8988T (cell line): Measurements from ENCODE around the gene P2RX3.
A peak's percentile ranks its signal among the peaks of the same experiment; 100 is the strongest.

Experiments
- DNase-seq: peaks from one replicate; pipeline ENCODE4 v3.0.0; 2011

P2RX3 gene

DNA sequence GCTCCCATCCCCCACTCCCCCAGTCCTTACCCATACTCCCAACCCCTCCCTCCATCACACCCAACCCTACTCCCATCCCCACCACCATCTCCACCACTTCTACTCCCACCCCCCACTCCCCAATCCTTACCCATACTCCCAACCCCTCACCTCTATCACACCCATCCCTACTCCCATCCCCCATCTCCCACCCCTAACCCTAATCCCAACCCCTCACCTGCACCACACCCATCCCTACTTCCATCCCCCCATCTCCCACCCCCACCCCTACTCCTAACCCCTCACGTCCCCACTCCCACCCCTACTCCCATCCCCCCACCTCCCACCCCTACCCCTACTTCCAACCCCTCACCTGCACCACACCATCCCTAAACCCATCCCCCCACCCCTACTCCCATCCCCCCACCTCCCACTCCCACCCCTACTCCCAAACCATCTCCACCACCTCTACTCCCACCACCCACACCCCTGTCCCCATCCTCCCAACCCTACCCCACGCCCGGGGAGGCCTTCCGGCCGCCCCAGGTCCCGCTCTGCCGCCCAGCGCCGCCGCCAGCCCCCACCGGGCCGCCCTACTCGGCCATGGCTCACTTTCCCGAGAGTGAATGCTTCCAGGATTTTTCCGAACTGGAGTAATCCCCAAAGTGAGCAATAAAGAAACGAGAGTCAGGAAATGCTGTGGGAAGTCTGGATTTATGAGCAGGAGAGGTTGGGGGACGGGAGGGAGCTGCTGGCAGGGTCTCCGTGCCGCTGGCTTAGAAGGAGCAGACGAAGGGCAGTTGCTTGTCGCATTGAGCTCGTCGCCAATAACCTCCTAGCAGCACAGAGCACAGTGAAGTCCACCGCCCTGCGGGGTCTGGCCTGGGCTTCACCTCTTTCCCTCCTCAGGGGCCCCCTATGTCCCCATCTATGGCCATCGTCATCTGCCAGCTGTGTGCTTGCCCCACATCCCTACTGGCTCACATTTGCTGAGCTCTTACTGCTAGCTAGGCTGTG lies 38.2 kb downstream of the P2RX3 start:
- DNase-seq, result no peak

DNA sequence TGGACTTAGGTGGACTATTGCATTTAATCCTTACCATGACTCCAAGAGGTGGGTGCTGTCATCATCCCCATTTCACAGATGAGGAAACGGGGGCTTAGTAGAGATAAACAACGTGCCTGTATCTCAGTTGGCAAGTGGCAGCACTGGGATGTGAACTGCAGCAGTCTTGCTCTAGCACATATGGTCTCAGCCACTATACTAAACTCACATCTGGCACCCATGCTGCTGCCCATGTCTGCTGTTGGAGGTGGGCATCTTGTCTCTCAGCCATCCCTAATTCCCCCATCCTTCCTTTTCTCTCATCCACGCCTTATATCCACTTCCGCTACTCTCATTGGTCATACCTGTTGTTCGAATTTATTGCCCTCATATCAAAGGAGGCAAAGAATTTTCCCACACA lies 39.0 kb downstream of the P2RX3 start:
- DNase-seq, result no peak

DNA sequence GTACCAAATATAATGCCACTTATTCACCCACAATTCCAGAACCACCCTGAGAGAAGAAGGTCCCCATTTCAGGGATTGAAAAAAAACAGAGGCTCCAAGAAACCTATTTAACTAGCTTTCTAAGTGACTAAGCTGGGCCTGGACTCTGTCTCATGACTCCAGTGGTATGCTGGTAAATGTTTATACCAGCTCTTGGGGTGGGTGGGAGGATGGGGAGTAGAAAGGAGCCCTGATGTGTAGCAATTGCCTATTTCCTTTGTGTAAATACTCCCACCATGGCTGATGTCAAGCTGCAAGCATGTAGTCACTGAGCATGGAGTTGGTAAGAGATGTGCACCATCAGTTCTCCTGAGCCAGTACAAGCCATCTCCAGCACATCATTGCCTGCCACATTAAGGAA lies 40.0 kb downstream of the P2RX3 start:
- no peak for DNase-seq

DNA sequence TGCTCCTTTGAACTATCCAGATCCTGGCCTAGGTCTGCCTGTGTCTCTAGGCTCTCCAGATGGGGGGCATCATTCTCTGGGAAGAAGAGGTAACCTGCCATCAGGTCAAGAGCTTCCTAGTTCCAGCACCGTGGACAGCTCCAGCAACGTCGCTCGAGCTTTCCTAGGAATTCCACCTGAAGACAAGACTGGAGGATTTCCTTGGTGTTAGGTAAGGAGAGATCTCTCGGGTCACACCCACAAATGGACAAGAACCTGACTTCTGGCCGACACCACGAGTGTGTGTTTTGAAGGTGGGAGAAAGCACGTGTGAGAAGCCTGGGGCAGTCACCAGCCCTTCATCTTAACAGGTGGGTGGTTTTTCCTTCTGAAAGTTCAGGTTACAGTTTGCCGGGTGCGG lies 41.6 kb downstream of the P2RX3 start:
- no peak for DNase-seq

DNA sequence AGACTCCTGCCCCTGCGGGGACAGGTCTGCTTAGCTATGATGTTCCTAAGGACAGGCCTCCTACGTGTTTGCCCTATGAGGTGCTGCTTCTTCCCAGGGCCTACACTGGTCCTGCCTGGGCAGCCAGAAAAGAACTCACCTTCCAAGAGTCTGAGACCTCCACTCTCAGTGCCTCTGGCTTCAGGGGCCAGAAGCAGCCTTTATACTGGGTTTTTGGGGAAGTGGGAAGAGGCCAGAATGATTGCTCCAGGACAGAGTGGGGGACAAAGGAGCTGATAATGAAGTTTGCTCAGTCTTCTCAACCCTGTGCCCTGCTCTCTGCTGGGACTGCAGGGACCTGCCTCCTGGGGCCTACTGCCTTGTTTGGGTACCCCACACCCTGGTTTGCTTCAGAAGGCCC lies 42.8 kb downstream of the P2RX3 start, which contains the start of gene PRG3:
Gene PRG3 (minus strand): TSS at position 176 of the 400 bp plus-strand sequence. CDS start 442 bp downstream, outside the sequence.
- no peak for DNase-seq

DNA sequence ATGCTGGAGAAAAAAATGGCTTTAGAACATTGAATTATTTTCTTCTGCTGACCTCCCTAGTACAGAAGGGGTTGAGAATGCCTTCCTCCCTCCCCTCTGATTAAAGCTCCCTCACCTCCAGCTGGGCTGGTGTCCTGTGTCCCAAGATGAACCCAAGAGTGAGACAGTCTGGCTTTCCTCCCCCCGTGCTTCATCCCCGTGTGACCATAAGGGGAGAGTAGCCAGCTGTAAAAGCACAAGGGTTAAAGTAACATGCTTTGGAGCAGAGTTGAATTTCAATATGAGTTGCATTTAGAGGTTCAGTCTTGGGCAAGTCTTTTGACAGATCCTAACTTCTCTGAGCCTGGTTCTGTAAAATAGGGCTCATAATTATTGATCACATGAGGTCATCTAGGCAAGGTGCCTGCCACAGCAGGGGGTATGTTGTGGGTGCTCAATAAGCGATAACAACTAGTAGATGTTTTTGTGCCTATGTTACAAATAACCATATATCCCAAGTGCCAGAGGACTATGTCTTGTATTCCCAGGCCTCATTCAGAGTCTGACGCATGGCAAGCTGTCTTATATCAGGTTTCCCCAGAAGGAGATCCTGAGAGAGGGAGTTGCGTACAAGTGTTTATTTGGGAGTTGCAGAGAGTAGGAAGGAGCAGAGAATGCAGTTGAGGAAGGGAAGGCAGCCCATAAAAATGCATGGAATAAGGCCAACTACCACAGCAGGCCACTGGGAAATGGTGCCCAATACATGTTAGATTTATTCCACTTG lies 48.2 kb downstream of the P2RX3 start:
- no peak for DNase-seq

DNA sequence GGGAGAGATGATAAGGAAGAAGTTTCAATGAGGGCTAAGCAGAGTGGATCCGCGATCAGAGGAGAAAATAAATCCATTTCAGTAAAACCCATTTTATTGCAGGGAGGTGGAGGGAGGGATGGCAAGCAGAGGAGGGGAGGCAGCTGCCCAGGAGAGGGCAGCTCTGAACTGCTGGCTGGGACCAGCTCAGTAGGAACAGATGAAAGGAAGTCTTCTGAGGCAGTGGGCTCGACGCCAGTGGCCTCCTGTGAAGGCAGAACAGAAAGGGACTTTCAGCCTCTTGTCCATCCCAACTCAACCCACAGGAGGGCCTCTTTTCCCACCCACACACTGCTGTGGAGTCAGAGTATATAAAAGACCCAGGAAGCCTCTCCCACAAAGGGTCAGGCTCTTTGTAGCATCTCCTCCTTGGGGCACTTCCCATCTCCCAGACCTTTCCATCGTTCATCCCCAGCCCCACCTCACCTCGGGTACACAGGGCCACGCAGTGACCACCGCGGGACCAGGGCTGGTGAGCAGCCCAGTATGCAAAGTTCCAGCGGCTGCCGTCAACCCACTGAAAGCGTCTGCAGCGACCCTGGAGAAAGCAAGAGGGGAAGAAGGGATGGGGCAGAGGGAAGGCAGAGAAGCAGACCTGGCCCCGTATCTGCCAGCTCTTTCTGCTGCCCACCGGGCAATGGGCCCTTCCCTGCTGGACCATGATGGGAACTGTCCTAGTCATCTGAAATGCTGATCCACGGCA lies 49.3 kb downstream of the P2RX3 start:
- no peak for DNase-seq

DNA sequence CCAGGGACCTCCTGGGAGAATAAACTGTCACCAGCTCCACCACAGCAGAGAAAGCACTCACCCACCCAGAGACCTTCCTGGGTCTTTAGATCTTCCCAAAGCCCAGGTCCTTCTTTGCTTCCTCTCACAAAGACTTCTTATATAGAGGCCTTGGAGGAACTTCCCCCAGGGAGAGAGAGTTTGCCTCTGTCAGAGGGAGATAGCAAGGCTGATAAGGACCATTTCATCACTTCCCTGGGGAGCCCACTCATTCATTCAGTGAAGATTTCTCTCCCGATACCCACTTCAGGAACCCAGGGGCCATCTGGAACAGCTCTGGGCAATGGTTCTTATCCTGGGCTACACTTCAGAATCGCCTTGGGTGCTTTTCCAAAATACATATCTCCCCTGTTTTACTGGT lies 52.4 kb downstream of the P2RX3 start, which contains the start of gene PRG2:
Gene PRG2 (minus strand): TSS at position 116 of the 400 bp plus-strand sequence. CDS start 706 bp downstream, outside the sequence.
- DNase-seq, result no peak

DNA sequence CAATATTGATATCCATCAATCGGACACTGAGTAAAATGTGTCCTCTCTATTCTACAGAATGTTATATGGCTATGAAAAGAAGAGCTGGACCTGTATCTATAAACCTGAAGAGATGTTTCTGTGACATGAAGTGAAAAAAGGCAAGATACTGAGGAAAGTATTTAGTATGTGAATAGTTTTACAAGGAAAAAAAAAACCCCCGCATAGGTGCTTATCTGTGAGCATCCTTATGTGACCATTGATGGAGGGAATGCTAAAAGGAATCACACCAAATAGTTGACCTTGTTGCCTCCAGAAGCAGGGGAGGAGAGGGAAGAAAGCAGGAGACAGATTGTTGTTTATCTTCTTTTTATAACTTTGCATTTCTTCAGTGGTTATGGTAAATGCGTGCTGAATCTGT lies 53.0 kb downstream of the P2RX3 start:
- DNase-seq, result no peak

DNA sequence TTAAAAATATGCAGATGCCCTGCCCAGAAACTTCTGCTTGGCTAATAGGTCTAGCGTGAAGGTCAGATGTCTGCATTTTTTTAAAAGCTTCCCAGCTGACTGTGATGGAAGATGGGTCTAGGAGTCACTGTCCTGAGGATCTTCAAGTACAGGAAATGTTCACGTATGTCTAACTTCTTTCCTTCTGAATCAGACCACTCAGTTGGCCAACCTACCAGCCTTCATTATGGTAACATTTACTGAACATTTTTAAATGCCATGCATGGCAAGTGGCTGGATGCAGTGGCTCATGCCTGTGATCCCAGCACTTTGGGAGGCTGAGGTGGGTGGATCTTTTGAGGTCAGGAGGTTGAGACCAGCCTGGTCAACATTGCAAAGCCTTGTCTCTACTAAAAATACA lies 53.4 kb downstream of the P2RX3 start:
- no peak for DNase-seq

DNA sequence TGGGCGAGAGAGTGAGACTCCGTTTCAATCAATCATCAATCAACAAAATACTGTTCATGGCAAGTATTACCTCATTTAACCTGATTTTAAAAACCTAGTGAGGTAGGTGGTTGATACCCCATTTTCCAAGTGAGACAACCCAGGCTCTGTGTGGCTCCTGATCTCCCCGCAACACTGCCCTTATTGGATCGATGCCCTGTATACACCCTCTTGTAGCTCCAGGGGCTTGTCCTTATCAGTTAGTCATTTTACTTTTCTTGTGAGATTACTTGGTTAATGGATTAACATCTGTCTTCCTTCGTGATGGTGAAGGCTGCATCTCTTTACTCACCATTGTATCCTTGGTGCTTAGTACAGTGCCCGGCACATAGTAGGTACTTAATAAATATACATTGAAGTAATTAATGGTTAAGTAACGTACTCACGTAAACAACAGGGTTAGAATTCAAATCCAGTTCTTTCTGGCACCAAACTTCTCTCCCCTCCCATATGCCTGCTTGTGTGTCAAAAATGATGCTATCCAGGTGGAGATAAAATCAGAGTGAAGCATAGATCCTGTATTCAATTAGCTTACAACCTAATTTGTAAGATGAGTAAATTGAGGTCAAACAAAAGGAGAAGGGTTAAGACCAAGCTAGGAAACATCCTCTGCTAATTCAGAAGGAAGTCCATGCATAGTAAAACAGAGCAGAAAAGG lies 54.1 kb downstream of the P2RX3 start:
- DNase-seq, result no peak

DNA sequence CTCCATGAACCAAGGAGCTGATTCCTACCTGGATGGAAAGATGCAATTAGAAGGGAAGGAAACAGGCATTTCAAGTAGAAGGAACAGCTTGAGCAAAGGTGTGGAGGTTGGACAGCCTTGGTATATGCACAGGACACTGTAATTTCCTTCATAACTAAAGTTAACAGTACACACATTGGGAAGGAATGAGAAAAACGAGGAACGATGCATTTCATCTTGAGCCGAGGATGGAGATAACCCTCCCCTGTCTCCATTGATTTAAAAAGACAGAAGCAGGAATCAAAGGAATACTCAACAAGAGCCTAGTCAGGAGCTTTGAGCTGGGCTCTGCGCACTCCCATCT lies 54.6 kb downstream of the P2RX3 start:
- DNase-seq, result no peak

DNA sequence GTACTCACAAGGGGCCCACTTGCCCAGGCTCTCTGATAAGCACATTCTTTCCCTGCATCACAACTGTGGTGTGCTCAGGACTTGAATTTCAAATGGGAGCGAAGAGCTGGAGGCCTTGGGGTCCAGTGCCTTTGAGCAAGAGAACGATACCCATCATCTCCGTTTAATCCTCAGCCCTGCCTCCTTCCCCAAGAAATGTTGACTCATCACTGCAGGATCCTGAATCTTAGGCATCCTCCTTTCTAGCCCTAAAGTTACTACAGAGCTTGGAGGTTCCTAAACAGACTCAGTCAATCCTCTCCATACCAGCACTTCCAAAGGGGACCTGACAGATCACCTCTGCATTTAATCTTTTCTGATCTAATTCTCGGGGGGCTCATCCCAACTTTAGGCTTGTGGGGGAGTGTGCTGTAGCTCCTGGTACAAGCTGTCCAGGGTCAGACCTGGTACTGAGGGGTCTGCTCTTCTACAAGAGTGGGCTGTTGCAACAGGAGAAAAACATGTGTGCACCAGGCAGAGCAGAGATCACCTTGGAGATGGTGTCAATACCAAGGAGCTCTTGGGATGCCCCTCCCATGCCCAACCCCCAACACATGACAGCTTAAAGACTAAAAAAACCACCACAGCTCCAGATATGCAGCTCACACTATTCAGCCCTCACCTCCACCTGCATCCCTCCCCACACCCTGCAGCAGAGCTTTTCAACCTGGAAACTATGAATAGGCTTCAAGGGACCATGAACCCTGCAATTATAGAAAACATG lies 56.2 kb downstream of the P2RX3 start:
- no peak for DNase-seq

DNA sequence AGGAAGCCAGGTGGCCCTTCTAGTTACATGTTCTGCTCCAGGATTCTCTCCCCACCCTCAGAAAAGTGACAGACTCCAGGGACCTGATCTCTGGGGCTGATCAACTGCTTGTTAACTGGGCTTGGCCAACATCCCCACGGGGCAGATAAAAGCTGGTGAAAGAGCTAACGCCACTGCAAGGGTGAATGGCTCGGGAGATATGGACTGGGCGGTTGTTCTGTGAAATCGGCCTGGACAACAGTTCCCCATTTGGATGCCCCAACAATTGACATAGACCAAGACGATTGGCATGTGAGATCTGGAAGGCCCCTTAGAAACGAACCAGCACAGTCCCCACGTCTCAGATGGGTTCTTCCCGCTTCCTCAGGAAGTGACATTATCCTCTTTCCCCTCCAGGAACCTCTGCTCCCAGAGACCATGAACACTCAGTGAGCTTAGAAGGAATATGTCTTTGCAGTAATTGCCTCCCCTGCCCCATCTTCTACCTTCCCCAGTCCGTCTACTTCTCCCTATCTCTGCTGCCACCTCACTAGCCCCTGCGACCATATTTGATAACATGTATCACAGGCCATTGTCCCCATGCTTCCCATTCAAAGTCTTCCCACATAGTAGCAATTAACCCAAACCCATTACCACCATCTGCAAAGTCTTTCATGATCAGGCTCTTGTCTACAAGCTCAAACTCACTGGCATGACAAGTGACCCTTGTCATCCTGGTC lies 57.9 kb downstream of the P2RX3 start:
- DNase-seq, result no peak

DNA sequence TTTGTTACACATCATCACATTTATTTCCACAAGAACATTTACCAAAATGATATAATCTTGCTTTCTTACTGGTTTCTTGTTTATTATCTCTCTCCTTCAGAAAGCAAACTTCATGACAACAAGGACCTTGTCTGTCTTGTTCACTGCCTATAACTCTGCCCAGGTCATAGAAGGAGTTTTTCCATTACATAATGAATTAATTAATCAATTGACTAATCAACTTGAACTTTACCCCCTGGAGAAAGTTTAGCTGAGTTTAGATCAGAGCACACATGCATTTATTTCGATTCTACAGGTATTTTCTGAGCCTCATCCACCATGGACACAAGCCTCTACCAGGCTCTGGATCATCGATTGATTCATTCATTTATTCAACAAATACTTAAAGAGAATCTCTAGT lies 58.6 kb downstream of the P2RX3 start:
- no peak for DNase-seq

DNA sequence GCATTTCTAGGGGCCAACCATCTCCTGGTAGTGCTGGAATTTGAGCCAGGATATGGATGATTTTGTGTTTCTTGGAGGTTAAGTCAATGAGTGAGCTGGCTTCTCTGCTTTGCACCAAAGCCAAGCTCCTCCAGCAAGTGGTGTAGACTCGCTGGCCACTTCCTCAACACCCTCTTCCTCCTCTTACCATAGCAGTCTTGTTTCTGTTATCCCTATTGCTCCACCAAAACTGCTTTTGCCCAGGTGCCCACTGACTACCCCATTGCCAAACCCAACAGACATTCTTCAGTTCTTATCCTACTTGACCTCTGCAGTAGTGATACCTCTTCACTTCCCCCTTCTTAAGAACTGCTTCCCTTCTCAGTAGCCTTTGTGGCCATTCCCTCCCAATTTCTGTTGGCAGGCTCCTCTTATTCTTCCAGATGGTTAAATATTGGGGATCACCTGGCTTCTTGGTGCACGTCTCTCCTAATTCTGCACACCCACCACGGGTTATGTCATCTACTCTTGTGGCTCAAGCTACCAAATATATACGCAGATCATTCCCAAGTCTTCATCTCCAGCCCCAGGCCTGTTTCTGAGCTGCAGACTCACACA lies 59.3 kb downstream of the P2RX3 start:
- no peak for DNase-seq

DNA sequence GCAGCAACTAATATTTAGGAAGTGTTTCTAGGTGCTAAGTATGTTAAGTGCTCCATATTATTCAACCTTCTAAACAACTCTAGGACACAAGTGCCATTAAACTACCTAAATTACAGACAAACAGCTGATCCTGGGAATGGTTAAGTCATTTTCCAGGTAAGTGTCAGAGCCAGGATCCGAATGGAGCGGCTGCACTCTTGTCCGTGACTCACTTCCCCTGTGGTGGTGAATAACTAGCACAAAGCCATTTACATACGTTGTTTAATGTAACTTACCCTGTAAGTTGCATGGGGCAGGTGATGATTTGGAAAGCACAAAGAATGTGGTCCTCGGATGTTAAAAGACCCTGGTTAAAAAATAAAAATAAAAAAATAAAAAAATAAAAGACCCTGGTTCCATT lies 61.1 kb downstream of the P2RX3 start:
- DNase-seq, result no peak

DNA sequence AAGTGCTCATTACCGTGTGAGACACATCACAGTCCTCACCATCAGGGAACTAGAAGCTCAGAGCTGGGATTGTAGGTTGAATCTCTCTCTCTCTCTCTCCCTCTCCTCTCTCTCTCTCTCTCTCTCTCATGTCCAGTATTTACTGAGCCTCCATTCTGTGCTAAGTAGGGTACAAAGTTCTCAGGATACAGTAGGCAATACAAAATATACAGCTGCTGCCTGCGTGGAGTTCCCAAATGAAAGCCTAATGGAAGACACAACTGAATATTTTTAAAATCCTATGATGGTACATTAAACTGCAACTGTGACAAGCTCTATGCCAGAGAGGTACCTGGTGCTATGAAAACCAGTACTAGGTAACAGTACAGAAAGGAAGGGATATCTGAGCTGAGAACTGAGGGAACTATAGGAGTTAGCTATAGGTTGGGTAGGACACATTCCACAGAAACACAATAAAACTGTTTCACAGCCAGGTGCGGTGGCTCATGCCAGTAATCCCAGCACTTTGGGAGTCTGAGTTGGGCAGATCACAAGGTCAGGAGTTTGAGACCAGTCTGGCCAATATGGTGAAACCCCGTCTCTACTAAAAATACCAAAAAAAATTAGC lies 61.9 kb downstream of the P2RX3 start:
- no peak for DNase-seq

DNA sequence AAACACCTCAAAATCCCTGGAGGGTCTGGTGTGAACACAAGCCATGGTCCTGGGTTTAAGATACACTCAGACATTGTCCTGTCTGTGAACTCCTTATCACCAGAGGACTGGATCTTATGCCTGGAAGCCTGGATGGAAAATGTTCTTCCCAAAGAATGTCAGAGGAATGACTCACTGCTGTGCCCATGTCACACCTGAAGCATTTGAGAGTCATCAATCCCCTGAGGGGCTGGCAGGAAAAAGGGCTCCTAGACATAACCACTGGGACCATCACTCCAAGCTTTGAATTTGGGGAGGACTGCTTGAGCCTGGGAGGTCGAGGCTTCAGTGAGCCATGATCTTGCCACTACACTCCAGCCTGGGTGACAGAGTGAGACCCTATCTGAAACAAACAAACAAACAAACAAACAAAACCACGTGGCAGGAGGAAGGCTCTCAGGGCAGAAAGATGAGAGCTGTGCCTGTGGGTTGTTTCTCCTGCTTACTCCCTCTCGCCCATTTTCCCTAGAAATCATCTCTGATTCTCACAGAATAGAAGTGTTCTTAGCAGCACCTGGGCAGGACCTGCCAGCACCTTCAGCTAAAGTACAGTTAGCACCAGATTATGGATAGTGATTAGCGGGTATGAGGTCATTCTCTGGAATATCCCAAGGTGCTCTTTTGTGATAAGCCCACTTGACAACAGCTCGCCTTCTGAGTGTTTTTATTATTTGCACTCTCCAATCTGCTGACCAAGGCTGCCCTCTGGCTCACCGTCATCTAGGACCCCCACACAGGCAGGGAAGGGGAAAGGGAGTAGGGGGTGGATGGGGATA lies 64.2 kb downstream of the P2RX3 start:
- peak; percentile 63 for DNase-seq
